Neuron (in vitro differentiated cells): ENCODE results near the gene RGL4.

Source experiments
- H2AFZ ChIP-seq: one replicate; pipeline ENCODE4 v1.6.1; 2013; ENCODE audit warnings: low read depth, mild to moderate bottlenecking, inconsistent platforms, low read length, moderate library complexity
- H3K27me3 ChIP-seq: one replicate; pipeline ENCODE4 v1.6.1; 2013; ENCODE audit warnings: low read length; ENCODE audit not compliant: insufficient read depth
- H3K36me3 ChIP-seq: one replicate; pipeline ENCODE4 v1.6.1; 2013; ENCODE audit warnings: low read length; ENCODE audit not compliant: insufficient read depth
- H3K4me1 ChIP-seq: one replicate; pipeline ENCODE4 v1.6.1; 2013; ENCODE audit warnings: low read length; ENCODE audit not compliant: insufficient read depth
- H3K4me3 ChIP-seq: 2 replicates; pipeline ENCODE4 v1.5.1; 2013; ENCODE audit warnings: mild to moderate bottlenecking, low read length, moderate library complexity
- H3K9me3 ChIP-seq: one replicate; pipeline ENCODE4 v1.6.1; 2013; ENCODE audit warnings: low read length

RGL4 gene

GRCh38 chr22:23745791-23746190 lies 55.0 kb downstream of the RGL4 start:
- Histone ChIP-seq H3K4me1 (peaks cover 8% of the 10 kb centered on the region), H3K36me3 (peaks cover 37% of the 10 kb centered on the region), H3K4me3 (no peak overlapping the region), H3K27me3 (no peaks in the 10 kb centered on the region), H2AFZ (no peak overlapping the region), H3K9me3 (peaks cover 2% of the 10 kb centered on the region)
